HEK293 (cell line): ENCODE data around the gene SYNPO2.

Source experiments
- CTCF ChIA-PET: fragments of 350-600 bp; formaldehyde crosslinking; extraction: SDS; loops from one replicate; lab custom pipeline; 2021; ENCODE audit warnings: antibody characterized with exemption; lab: Yijun Ruan, JAX
- POLR2A ChIA-PET: fragments of 300-600 bp; formaldehyde crosslinking; extraction: SDS; loops from one replicate; lab custom pipeline; 2020; ENCODE audit warnings: antibody characterized with exemption, inconsistent platforms; lab: Yijun Ruan, JAX
- H3K27ac ChIP-seq: fragments of 200-500 bp; sonication (Bioruptor generic); 2 replicates; pipeline ENCODE4 v1.5.1; 2014; ENCODE audit warnings: low read depth, low read length, control low read depth, inconsistent platforms; ENCODE audit errors: extremely low read depth
- H3K36me3 ChIP-seq, 2 experiments: fragments of 200-500 bp in 1 of 2; sonication (Bioruptor generic) in 1 of 2; 1 replicate in 1 of 2; 2 replicates in 1 of 2; pipeline ENCODE4 v1.5.1; 2014 to 2017; ENCODE audit warnings: inconsistent platforms in 2 of 2, low read length in 2 of 2; ENCODE audit not compliant: control insufficient read depth in 2 of 2, insufficient read depth in 1 of 2
- H3K4me1 ChIP-seq: fragments of 200-500 bp; sonication (Bioruptor generic); 2 replicates; pipeline ENCODE4 v1.5.1; 2014; ENCODE audit warnings: mild to moderate bottlenecking, low read length, inconsistent platforms; ENCODE audit not compliant: control insufficient read depth, insufficient read depth
- H3K4me3 ChIP-seq: 2 replicates; pipeline ENCODE4 v1.5.1; 2011; ENCODE audit warnings: low read depth, mild to moderate bottlenecking, control low read depth, low read length, moderate library complexity
- H3K9me3 ChIP-seq: fragments of 200-500 bp; sonication (Bioruptor generic); 2 replicates; pipeline ENCODE4 v1.5.1; 2014; ENCODE audit warnings: low read depth, low read length, inconsistent platforms; ENCODE audit not compliant: control insufficient read depth, insufficient read depth
- GLIS2 ChIP-seq: fragments of 450-650 bp; formaldehyde crosslinking; IDR thresholded peaks from 2 replicates; pipeline ENCODE4 v1.5.1; 2016; ENCODE audit warnings: missing biosample characterization, missing genetic modification characterization
- KLF16 ChIP-seq: fragments of 450-650 bp; formaldehyde crosslinking; IDR thresholded peaks from 2 replicates; pipeline ENCODE4 v1.5.1; 2017; ENCODE audit warnings: missing biosample characterization, missing genetic modification characterization
- PRDM10 ChIP-seq: fragments of 450-650 bp; formaldehyde crosslinking; IDR thresholded peaks from 2 replicates; pipeline ENCODE4 v1.5.1; 2016; ENCODE audit warnings: missing biosample characterization, missing genetic modification characterization
- REST ChIP-seq: fragments of 450-650 bp; formaldehyde crosslinking; IDR thresholded peaks from 2 replicates; pipeline ENCODE4 v1.5.1; 2016; ENCODE audit warnings: missing biosample characterization, missing genetic modification characterization
- SCRT1 ChIP-seq: fragments of 450-650 bp; formaldehyde crosslinking; IDR thresholded peaks from 2 replicates; pipeline ENCODE4 v1.5.1; 2016; ENCODE audit warnings: missing biosample characterization, missing genetic modification characterization, borderline replicate concordance
- ZNF114 ChIP-seq: fragments of 450-650 bp; formaldehyde crosslinking; IDR thresholded peaks from 2 replicates; pipeline ENCODE4 v1.5.0; 2017; ENCODE audit warnings: missing biosample characterization, missing genetic modification characterization
- ZNF169 ChIP-seq: fragments of 450-650 bp; formaldehyde crosslinking; IDR thresholded peaks from 2 replicates; pipeline ENCODE4 v1.5.1; 2016; ENCODE audit warnings: missing biosample characterization, missing genetic modification characterization
- ZNF2 ChIP-seq: fragments of 450-650 bp; formaldehyde crosslinking; IDR thresholded peaks from 2 replicates; pipeline ENCODE4 v1.5.1; 2016; ENCODE audit warnings: missing biosample characterization, missing genetic modification characterization
- ZNF280D ChIP-seq: fragments of 450-650 bp; formaldehyde crosslinking; IDR thresholded peaks from 2 replicates; pipeline ENCODE4 v1.5.1; 2016; ENCODE audit warnings: missing biosample characterization, missing genetic modification characterization
- ZNF302 ChIP-seq: fragments of 450-650 bp; formaldehyde crosslinking; IDR thresholded peaks from 2 replicates; pipeline ENCODE4 v1.5.1; 2016; ENCODE audit warnings: missing biosample characterization, missing genetic modification characterization, low read depth
- ZNF555 ChIP-seq: fragments of 450-650 bp; formaldehyde crosslinking; conservative IDR thresholded peaks from 2 replicates; pipeline ENCODE4 v1.5.1; 2017; ENCODE audit warnings: missing biosample characterization, mild to moderate bottlenecking, missing genetic modification characterization, inconsistent platforms
- ZNF571 ChIP-seq: fragments of 450-650 bp; formaldehyde crosslinking; IDR thresholded peaks from 2 replicates; pipeline ENCODE4 v1.5.0; 2017; ENCODE audit warnings: missing biosample characterization, missing genetic modification characterization
- ZNF677 ChIP-seq: fragments of 450-650 bp; IDR thresholded peaks from 2 replicates; pipeline ENCODE4 v1.5.0; 2018; ENCODE audit warnings: missing biosample characterization, mild to moderate bottlenecking, missing genetic modification characterization, moderate library complexity
- ZNF792 ChIP-seq: fragments of 450-650 bp; formaldehyde crosslinking; IDR thresholded peaks from 2 replicates; pipeline ENCODE4 v1.5.1; 2016; ENCODE audit warnings: missing biosample characterization, missing genetic modification characterization
- ZSCAN18 ChIP-seq: fragments of 450-650 bp; formaldehyde crosslinking; IDR thresholded peaks from 2 replicates; pipeline ENCODE4 v1.5.1; 2016; ENCODE audit warnings: missing biosample characterization, missing genetic modification characterization

Gene SYNPO2

GRCh38 chr4:119010909-119011606 is 122.4 kb downstream of the SYNPO2 start (continued):
- TF ChIP-seq PRDM10 = no peak
- no peak for TF ChIP-seq ZNF677 (tag by site-specific recombination)
- no peak for TF ChIP-seq ZNF114 (tag by site-specific recombination)
- no peak for TF ChIP-seq GLIS2 (tag by site-specific recombination)
- TF ChIP-seq ZNF792 (tag by site-specific recombination) = no peak
- TF ChIP-seq ZNF555 (tag by site-specific recombination) = no peak

- Histone ChIP-seq H3K36me3 (no peaks in the 10 kb centered on the region), H3K4me1 (no peaks in the 10 kb centered on the region), H3K4me3 (no peak overlapping the region)
- POLR2A ChIA-PET = no interaction called here
- TF ChIP-seq KLF16 (tag by site-specific recombination) (no peak), ZNF2 (no peak), ZNF169 (tag by site-specific recombination) (no peak), SCRT1 (tag by site-specific recombination) (no peak), ZNF302 (no peak), ZNF571 (no peak), ZNF280D (tag by site-specific recombination) (no peak), REST (tag by site-specific recombination) (no peak), ZSCAN18 (no peak)
- TF ChIP-seq, all 188 proteins: peak for 0
- H3K27ac ChIP-seq = no peak overlapping the region
- CTCF ChIA-PET = no interaction called here
- H3K9me3 ChIP-seq = no peaks in the 10 kb centered on the region
Observed at GRCh38 chr4:119011607-119011988, 122.9 kb downstream of the SYNPO2 start.
